Subcutaneous adipose tissue (tissue), 4 donors: ENCODE results near the gene NAMPT. TPM values are rescaled to one million over a fixed set of nuclear protein-coding genes. Genes with fewer than 3 reads are reported as not detected.

Experiments
- total RNA-seq, 4 donors: library from RNA; depleted of rRNA; stranded (reverse); fragments of >200 nt; gene quantifications; one replicate each; pipeline ENCODE4 v1.1.0, GENCODE V29; 2016
- TF ChIP-seq, protein P1 (sequence below): fragments of 450-650 bp; IDR thresholded peaks from one replicate; pipeline ENCODE4 v1.5.1; 2016; ENCODE audit warnings: low read depth, mild to moderate bottlenecking, control low read depth, antibody characterized with exemption, moderate library complexity

The NAMPT gene
- total RNA-seq, 4 donors from 2014 or later = 118 to 436 (median 356) TPM

- TF ChIP-seq, protein P1, sequence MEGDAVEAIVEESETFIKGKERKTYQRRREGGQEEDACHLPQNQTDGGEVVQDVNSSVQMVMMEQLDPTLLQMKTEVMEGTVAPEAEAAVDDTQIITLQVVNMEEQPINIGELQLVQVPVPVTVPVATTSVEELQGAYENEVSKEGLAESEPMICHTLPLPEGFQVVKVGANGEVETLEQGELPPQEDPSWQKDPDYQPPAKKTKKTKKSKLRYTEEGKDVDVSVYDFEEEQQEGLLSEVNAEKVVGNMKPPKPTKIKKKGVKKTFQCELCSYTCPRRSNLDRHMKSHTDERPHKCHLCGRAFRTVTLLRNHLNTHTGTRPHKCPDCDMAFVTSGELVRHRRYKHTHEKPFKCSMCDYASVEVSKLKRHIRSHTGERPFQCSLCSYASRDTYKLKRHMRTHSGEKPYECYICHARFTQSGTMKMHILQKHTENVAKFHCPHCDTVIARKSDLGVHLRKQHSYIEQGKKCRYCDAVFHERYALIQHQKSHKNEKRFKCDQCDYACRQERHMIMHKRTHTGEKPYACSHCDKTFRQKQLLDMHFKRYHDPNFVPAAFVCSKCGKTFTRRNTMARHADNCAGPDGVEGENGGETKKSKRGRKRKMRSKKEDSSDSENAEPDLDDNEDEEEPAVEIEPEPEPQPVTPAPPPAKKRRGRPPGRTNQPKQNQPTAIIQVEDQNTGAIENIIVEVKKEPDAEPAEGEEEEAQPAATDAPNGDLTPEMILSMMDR = no peak
These were observed 711 bp downstream of the NAMPT start for GRCh38 chr7:106283831-106284713.

- TF ChIP-seq, protein P1 = no peak
These were observed 1.3 kb downstream of the NAMPT start for GRCh38 chr7:106283501-106283830.

GRCh38 chr7:106282852-106283251 lies 1.9 kb downstream of the NAMPT start:
- TF ChIP-seq, protein P1 = no peak

GRCh38 chr7:106282390-106282789 lies 2.4 kb downstream of the NAMPT start:
- TF ChIP-seq, protein P1 = no peak

DNA sequence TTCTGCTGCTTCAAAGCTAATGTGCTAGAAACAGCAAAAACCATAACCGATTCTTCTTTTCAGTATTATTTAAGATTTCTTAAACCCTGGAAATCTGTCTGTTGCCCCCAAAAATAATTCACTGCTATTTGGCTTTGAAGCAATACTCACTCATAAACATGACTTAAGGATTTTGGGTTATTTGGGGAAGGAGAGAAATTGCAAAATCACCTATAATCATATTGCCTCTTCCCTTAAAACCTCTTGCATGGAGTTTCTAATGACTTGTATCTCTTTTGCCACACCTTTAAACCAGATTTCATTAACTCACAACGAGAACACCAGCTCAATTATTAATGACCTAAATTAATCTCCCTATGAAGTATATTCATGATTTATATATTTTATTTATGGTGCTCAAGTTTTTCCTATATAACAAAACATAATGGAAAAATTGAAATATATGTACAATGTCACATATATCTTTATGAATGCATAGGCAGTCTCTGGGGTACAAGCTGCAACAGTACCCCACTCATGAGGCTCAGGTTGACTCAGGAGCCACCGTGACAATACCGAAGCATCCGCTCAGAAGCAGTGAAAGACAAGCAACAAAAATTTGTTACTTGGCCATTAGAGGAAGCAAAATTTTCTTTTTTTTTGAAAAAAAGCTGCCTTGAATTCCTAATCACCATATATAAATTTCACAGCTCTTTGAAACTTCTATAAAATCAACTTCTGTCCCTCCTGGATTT lies 3.0 kb downstream of the NAMPT start:
- TF ChIP-seq, protein P1 = no peak

DNA sequence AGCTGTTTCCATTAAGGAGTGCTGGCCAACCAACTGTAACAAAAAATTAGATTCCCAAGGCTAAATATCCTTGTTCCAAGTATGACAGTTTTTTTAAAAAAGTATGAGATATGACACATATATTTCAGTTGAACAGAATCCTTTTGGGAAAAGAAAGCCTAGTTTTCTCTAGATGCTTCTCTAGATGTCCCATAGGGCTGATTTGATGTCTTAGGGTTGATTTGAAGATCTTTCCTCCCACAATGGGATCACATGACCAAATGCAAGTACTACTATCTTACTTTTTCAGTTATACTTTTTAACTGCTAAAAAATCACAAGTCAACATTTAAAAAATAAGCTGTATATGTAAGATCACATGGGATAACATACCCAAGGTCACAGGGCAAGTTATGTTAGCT lies 3.7 kb downstream of the NAMPT start:
- TF ChIP-seq, protein P1 = no peak
